DOHH2 (cell line): ENCODE results near the gene ROBO1.

Source experiments
- EZH2phosphoT487 ChIP-seq: fragments of 200-600 bp; sonication (generic); IDR thresholded peaks from 2 replicates; pipeline ENCODE4 v1.6.1; 2017; ENCODE audit warnings: borderline replicate concordance, mild to moderate bottlenecking, antibody characterized with exemption, low read length, moderate library complexity, mixed read lengths
- TF ChIP-seq, protein P1 (sequence below): fragments of 200-600 bp; sonication (generic); IDR thresholded peaks from one replicate; pipeline ENCODE4 v1.5.1; 2014; ENCODE audit warnings: antibody characterized with exemption, mild to moderate bottlenecking, low read depth, low read length; ENCODE audit not compliant: poor library complexity, severe bottlenecking

DNA sequence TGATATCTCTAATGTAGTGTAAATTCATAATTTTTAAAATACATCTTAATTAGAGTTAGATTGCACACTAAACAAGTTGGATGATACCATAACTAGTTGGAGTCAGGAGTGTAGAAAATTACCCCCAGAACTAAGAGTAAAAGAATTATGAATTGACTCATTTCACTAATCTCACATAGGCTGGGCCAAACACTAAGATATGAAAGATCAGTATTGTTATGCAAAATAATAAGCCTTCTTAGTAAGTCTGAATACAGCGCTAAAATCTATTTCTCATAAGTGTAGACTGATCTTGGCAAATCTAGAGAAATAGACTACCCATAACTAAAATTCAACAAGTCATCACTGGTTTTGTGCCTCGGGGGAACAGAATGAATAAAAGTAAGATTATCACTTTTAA is 979.0 kb downstream of the ROBO1 start:
- TF ChIP-seq, protein P1, sequence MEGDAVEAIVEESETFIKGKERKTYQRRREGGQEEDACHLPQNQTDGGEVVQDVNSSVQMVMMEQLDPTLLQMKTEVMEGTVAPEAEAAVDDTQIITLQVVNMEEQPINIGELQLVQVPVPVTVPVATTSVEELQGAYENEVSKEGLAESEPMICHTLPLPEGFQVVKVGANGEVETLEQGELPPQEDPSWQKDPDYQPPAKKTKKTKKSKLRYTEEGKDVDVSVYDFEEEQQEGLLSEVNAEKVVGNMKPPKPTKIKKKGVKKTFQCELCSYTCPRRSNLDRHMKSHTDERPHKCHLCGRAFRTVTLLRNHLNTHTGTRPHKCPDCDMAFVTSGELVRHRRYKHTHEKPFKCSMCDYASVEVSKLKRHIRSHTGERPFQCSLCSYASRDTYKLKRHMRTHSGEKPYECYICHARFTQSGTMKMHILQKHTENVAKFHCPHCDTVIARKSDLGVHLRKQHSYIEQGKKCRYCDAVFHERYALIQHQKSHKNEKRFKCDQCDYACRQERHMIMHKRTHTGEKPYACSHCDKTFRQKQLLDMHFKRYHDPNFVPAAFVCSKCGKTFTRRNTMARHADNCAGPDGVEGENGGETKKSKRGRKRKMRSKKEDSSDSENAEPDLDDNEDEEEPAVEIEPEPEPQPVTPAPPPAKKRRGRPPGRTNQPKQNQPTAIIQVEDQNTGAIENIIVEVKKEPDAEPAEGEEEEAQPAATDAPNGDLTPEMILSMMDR: no peak
- TF ChIP-seq EZH2phosphoT487: no peak
